Ovary (tissue), 9 donors: ENCODE data around the gene MPC1. TPM values are rescaled to one million over a fixed set of nuclear protein-coding genes. Genes with fewer than 3 reads are reported as not detected.
"Not testable (repeated sequence)": the region's sequence is repeated elsewhere in the genome, so short reads cannot be mapped to it uniquely, and the experiment has no call there.

Experiments
- DNase-seq, 5 donors: peaks; one replicate each; pipeline ENCODE4 v3.0.0-alpha.2; 2019 to 2020
- H3K27ac ChIP-seq, 2 donors: fragments of 200-600 bp; one replicate each; pipeline versions ENCODE4 v1.5.1 to v1.8.0; 2019 to 2022
- H3K27me3 ChIP-seq: fragments of 200-600 bp; one replicate; pipeline ENCODE4 v1.8.0; 2022
- H3K36me3 ChIP-seq: fragments of 200-600 bp; sonication (generic); one replicate; pipeline ENCODE4 v1.5.1; 2019
- H3K4me1 ChIP-seq: one replicate; pipeline ENCODE4 v1.8.1; 2013; ENCODE audit warnings: mild to moderate bottlenecking, moderate library complexity; ENCODE audit not compliant: insufficient read depth
- H3K4me3 ChIP-seq: fragments of 200-600 bp; sonication (generic); one replicate; pipeline ENCODE4 v1.5.1; 2017
- H3K9me3 ChIP-seq, 2 donors: fragments of 200-600 bp in 1 of 2; sonication (generic) in 1 of 2; one replicate each; pipeline versions ENCODE4 v1.5.1 to v1.8.1; 2013 to 2019; ENCODE audit warnings: mild to moderate bottlenecking in 1 of 2, moderate library complexity in 1 of 2
- CTCF ChIP-seq, 3 donors: fragments of 450-650 bp in 2 of 3; fragments of 200-600 bp in 1 of 3; IDR thresholded peaks; one replicate each; pipeline versions ENCODE4 v1.5.1 to v1.8.0; 2016 to 2022; ENCODE audit warnings: antibody characterized with exemption in 3 of 3, mild to moderate bottlenecking in 1 of 3
- EP300 ChIP-seq: sonication (generic); formaldehyde crosslinking; IDR thresholded peaks from one replicate; pipeline ENCODE4 v1.6.1; 2017; ENCODE audit warnings: antibody characterized with exemption
- POLR2A ChIP-seq: fragments of 450-650 bp; IDR thresholded peaks from one replicate; pipeline ENCODE4 v1.6.1; 2017; ENCODE audit warnings: antibody characterized with exemption, mild to moderate bottlenecking, moderate library complexity
- WGBS, 3 donors: extraction: QIAGEN DNeasy Blood & Tissue Kit in 1 of 3; methylation state at CpG; one replicate each; pipeline versions ENCODE4 v1.1.5 to v1.1.7; 2013 to 2017; 5-methylcytosine and 5-hydroxymethylcytosine counted together
- intact Hi-C, 4 donors: fragments of 100-400 bp; cut with DNase I; formaldehyde crosslinking; loops; one replicate each; pipeline versions ENCODE4 v1.11.0 to v1.15.1; 2022 to 2023
- polyA plus RNA-seq, 2 donors: library from polyadenylated mRNA; stranded (reverse); fragments of 200-250 nt in 1 of 2; fragments of 350-450 nt in 1 of 2; fragmentation: Illumina TruSeq in 1 of 2; extraction: RNeasy Lipid Tissue Mini Kit (QIAGEN cat#74804) in 1 of 2; gene quantifications; one replicate each; pipeline ENCODE4 v1.2.3, GENCODE V29; 2013 to 2014
- total RNA-seq, 7 donors: library from RNA; depleted of rRNA in 2 of 7; stranded (reverse); fragments of >200 nt in 2 of 7; fragmentation: NEBNext Ultra II Directional in 3 of 7; extraction: Animal tissue kit (Norgen Biotek cat#: 25700) in 3 of 7; gene quantifications; one replicate each; pipeline versions ENCODE4 v1.1.0 to v1.2.4, GENCODE V29; 2016 to 2023
- donor health status: DM: no; HTN: no; CAD: no; lungs with moderate emphysema.
- donor health status: DM: no; HTN: no; CAD: no.
- donor health status: Bipolar disorder and iron deficiency.
- donor health status: DM: yes; HTN: yes; CAD: no.
- donor health status: DM: no; HTN: no; CAD: no.
- donor health status: DM: yes; HTN: yes; CAD: no.

MPC1 gene
- total and polyA plus RNA-seq, 9 donors, result 34.1 to 82.6 (median 38.8) TPM

- TF ChIP-seq EP300, result no peak
- TF ChIP-seq CTCF (IDR thresholded peaks at IDR 0.05), result no peak
- TF ChIP-seq POLR2A, result no peak
- 72 to 92% (median 80%) methylated on average over 3 of the region's 3 CpGs for WGBS, 3 donors
- Histone ChIP-seq H3K27me3 (no peaks in the 10 kb centered on the region), H3K4me3 (no peak overlapping the region), H3K9me3 (no peaks in the 10 kb centered on the region), H3K36me3 (no peaks in the 10 kb centered on the region), H3K27ac (no peak overlapping the region), H3K4me1 (no peaks in the 10 kb centered on the region)
- intact Hi-C loops, result no loop called here
- no peak for DNase-seq
Measured at GRCh38 chr6:166366921-166367320, 15.8 kb downstream of the MPC1 start.

DNA sequence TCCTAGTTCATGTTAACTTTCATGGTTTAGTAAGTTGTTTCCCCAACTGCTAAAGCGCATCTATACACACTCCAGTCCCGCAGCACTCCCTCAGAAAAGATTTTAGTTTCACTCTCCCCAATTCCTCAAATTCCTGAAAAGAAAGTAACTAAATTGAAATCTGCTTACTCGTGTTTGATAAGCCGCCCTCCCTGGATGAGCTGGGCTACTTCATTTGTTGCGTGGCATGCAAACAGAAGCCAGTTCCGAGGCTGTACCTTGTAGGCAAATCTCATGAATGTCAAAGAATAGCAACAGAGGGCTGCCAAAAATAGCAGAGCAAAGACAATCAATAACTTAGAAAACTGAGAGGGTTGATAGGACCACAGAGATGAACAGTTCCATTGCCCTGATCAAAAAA is 16.9 kb downstream of the MPC1 start:
- intact Hi-C loops, result no loop called here
- WGBS, 3 donors, result 69 to 75% (median 75%) methylated on average over 6 of the region's 6 CpGs

GRCh38 chr6:166365221-166365620 is 17.5 kb downstream of the MPC1 start:
- DNase-seq, result no peak
- Histone ChIP-seq H3K27me3 (no peaks in the 10 kb centered on the region), H3K9me3 (no peaks in the 10 kb centered on the region), H3K36me3 (no peaks in the 10 kb centered on the region), H3K4me3 (no peak overlapping the region), H3K27ac (no peak overlapping the region), H3K4me1 (no peaks in the 10 kb centered on the region)
- 35 to 41% (median 40%) methylated on average over 2 of the region's 2 CpGs for WGBS, 3 donors
- TF ChIP-seq POLR2A (no peak), CTCF (IDR thresholded peaks at IDR 0.05) (no peak), EP300 (no peak)
- intact Hi-C loops, result no loop called here

More for the DNA sequence above, 16.9 kb downstream of the MPC1 start:
- Histone ChIP-seq H3K27me3 (no peaks in the 10 kb centered on the region), H3K9me3 (no peaks in the 10 kb centered on the region), H3K4me3 (no peak overlapping the region), H3K36me3 (no peaks in the 10 kb centered on the region), H3K27ac (no peak overlapping the region), H3K4me1 (no peaks in the 10 kb centered on the region)
- no peak for DNase-seq
- no peak for TF ChIP-seq POLR2A
- no peak for TF ChIP-seq CTCF (IDR thresholded peaks at IDR 0.05)
- TF ChIP-seq EP300, result no peak

DNA sequence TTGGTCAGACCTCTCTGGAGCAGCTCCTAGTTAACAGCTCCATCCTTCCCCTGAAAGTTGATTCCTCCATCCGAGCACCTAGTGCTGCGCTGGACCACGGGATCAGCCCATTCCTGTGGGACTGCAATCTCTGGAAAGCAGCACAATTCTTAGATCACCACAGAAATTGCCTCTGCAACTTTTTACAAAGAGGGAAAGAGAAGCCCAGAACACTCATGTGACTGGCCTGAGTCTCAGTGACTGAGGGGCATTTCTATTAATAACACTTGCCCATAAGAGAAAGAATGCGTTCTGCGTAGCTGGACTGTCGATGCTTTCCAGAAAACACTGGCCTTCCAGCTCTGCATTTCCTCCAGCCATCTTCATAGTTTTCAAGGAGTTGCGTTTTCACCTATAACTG is 18.3 kb downstream of the MPC1 start:
- WGBS, 3 donors, result 72 to 85% (median 73%) methylated on average over 7 of the region's 7 CpGs
- H3K36me3 ChIP-seq, result no peaks in the 10 kb centered on the region
- intact Hi-C loops, result no loop called here
- no peak for DNase-seq
- H3K4me3 ChIP-seq, result no peak overlapping the region
- TF ChIP-seq POLR2A, result no peak
- TF ChIP-seq CTCF (IDR thresholded peaks at IDR 0.05), result no peak
- no peak for TF ChIP-seq EP300
- no peaks in the 10 kb centered on the region for H3K4me1 ChIP-seq
- no peaks in the 10 kb centered on the region for H3K27me3 ChIP-seq
- no peak overlapping the region for H3K27ac ChIP-seq
- no peaks in the 10 kb centered on the region for H3K9me3 ChIP-seq

DNA sequence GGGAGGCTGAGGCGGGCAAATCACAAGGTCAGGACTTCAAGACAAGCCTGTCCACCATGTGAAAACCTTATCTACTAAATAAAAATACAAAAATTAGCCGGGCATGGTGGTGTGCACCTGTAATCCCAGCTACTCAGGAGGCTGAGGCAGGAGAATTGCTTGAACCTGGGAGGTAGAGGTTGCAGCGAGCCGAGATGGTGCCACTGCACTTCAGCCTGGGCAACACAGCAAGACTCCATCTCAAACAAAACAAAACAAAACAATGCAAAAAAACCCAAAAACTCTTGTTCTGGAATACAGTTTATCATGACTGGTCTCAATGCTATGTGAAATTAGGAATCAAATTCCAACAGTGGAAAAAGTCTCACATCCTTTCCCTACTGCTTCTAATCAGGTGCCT is 20.3 kb downstream of the MPC1 start:
- H3K27me3 ChIP-seq, DNase-seq, intact Hi-C loops, H3K4me3 ChIP-seq, H3K27ac ChIP-seq, H3K4me1 ChIP-seq, H3K36me3 ChIP-seq, H3K9me3 ChIP-seq: not testable (repeated sequence)
- 90 to 97% (median 97%) methylated on average over 4 of the region's 4 CpGs for WGBS, 3 donors
